GM10266 (cell line): ENCODE measurements around the gene EFHD2.

Source experiments
- DNase-seq: peaks from one replicate; pipeline ENCODE4 v3.0.0; 2012; ENCODE audit errors: extremely low spot score
- TF ChIP-seq, protein P1 (sequence below): IDR thresholded peaks from 2 replicates; pipeline ENCODE4 v1.5.1; 2012; ENCODE audit warnings: mild to moderate bottlenecking, low read depth; ENCODE audit not compliant: control insufficient read depth, insufficient read depth; ENCODE audit errors: missing control alignments

Gene EFHD2

DNA sequence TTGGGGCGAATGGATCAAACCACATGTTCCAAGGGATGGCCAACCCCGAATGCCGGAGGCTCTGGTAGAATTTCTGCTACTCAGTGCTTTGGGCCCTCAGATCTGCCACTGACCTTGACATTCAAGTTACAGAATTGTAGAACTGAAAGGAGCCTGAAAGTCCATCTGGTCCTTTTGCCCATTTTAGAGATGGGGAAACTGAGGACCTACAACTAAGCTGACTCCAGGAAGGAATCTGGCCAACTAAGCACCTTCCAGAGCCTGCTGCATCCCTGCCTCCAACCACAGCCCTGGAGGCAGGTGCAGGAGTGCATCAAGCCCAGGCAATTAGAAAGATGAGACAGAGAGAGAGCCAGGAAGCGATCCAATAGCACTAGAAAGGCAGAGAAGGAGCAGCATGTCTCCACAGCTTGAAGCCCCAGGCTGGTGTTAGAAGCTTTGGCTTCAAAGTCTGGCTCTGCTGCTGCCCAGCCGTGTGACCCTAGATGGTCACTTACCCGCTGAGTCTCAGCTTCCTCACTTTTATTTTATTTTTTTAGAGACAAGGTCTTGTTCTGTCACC, 27.3 kb downstream of the EFHD2 start:
- no peak for DNase-seq
- TF ChIP-seq, protein P1, sequence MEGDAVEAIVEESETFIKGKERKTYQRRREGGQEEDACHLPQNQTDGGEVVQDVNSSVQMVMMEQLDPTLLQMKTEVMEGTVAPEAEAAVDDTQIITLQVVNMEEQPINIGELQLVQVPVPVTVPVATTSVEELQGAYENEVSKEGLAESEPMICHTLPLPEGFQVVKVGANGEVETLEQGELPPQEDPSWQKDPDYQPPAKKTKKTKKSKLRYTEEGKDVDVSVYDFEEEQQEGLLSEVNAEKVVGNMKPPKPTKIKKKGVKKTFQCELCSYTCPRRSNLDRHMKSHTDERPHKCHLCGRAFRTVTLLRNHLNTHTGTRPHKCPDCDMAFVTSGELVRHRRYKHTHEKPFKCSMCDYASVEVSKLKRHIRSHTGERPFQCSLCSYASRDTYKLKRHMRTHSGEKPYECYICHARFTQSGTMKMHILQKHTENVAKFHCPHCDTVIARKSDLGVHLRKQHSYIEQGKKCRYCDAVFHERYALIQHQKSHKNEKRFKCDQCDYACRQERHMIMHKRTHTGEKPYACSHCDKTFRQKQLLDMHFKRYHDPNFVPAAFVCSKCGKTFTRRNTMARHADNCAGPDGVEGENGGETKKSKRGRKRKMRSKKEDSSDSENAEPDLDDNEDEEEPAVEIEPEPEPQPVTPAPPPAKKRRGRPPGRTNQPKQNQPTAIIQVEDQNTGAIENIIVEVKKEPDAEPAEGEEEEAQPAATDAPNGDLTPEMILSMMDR = no peak

GRCh38 chr1:15439325-15439724, 29.6 kb downstream of the EFHD2 start:
- TF ChIP-seq, protein P1 = no peak
- no peak for DNase-seq

DNA sequence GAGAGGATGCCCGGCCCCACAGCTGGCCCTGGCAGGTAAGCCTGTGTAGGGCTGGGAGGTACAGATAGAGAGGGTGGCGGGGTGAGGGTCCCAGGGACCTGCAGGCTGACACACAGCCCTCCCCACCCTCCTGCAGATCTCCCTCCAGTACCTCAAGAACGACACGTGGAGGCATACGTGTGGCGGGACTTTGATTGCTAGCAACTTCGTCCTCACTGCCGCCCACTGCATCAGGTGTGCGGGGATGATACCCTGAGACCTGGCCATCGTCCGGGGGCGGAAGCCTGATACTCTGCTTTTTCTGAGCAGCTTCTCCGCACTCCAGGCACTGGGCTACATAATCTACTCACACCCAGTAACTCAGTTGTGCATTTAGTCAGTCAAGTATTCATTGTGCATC, 30.7 kb downstream of the EFHD2 start:
- TF ChIP-seq, protein P1 = no peak
- no peak for DNase-seq

- no peak for DNase-seq
- TF ChIP-seq, protein P1 = no peak
Observed at GRCh38 chr1:15441247-15441646, 31.6 kb downstream of the EFHD2 start.

- DNase-seq = no peak
- TF ChIP-seq, protein P1 = no peak
Observed at GRCh38 chr1:15442119-15442518, 32.4 kb downstream of the EFHD2 start.

GRCh38 chr1:15442759-15443158, 33.1 kb downstream of the EFHD2 start:
- TF ChIP-seq, protein P1 = no peak
- DNase-seq = no peak

GRCh38 chr1:15443281-15443680, 33.6 kb downstream of the EFHD2 start:
- TF ChIP-seq, protein P1 = no peak
- DNase-seq = no peak
